K562 (cell line): ENCODE data around the gene CEP44. TPM values are rescaled to one million over a fixed set of nuclear protein-coding genes. Genes with fewer than 3 reads are reported as not detected.

Experiments used
- ATAC-seq: fragments of 200-7000 bp; cut with Tn5 transposase; 3 replicates; pipeline ENCODE4 v1.9.1; 2020; ENCODE audit warnings: moderate library complexity
- BruUV-seq: library from RNA; stranded (reverse); fragments of 400-500 nt; replicated peaks from 2 replicates; lab custom pipeline; 2021; lab: Mats Ljungman, UMichigan
- CTCF ChIA-PET: fragments of 300-600 bp; formaldehyde crosslinking; extraction: SDS; loops from one replicate; lab custom pipeline; 2021; ENCODE audit warnings: low intra/inter-chr PET ratio; lab: Yijun Ruan, JAX
- POLR2A ChIA-PET: fragments of 300-600, 350-650 bp; sonication (Branson Sonifier 250); formaldehyde crosslinking; extraction: SDS; loops from one replicate; lab custom pipeline; 2021; ENCODE audit warnings: antibody characterized with exemption, inconsistent platforms; lab: Yijun Ruan, JAX
- DNase-seq, 4 experiments: peaks; one replicate each; pipeline versions ENCODE4 v3.0.0 to v3.0.0-alpha.2; 2011 to 2018; ENCODE audit warnings: low spot score in 3 of 4, mixed read lengths in 3 of 4; ENCODE audit errors: extremely low read depth in 1 of 4
- FAIRE-seq: peaks from 2 replicates; lab custom pipeline; 2011; peaks lifted over from hg19 to GRCh38; lab: Jason Lieb, UNC
- H2AFZ ChIP-seq: 2 replicates; pipeline ENCODE4 v1.6.0; 2011; ENCODE audit warnings: low read depth, low read length, control low read depth, inconsistent platforms
- H3K27ac ChIP-seq: fragments of 200-600 bp; 3 replicates; pipeline ENCODE4 v1.8.0; 2011; ENCODE audit warnings: low read depth, mild to moderate bottlenecking, control low read depth, inconsistent platforms, low read length, moderate library complexity, mixed read lengths; ENCODE audit errors: extremely low read depth
- H3K27me3 ChIP-seq, 2 experiments: fragments of 300-600 bp in 1 of 2; 2 replicates in 1 of 2; 3 replicates in 1 of 2; pipeline versions ENCODE4 v1.6.0 to v1.8.0; 2011; ENCODE audit warnings: inconsistent platforms in 2 of 2, low read length in 2 of 2, mild to moderate bottlenecking in 1 of 2, mixed read lengths in 1 of 2, moderate library complexity in 1 of 2; ENCODE audit not compliant: control insufficient read depth in 2 of 2, insufficient read depth in 2 of 2
- H3K36me3 ChIP-seq: fragments of 300-600 bp; 3 replicates; pipeline ENCODE4 v1.8.0; 2011; ENCODE audit warnings: mild to moderate bottlenecking, low read length, inconsistent platforms; ENCODE audit not compliant: control insufficient read depth, insufficient read depth
- H3K4me1 ChIP-seq, 2 experiments: fragments of 200-600 bp in 1 of 2; replicated peaks in 1 of 2; 2 replicates in 1 of 2; 3 replicates in 1 of 2; pipeline versions ENCODE4 v1.5.1 to v1.8.0; 2011; ENCODE audit warnings: inconsistent platforms in 2 of 2, low read length in 2 of 2, mild to moderate bottlenecking in 1 of 2, mixed read lengths in 1 of 2, moderate library complexity in 1 of 2; ENCODE audit not compliant: control insufficient read depth in 2 of 2, insufficient read depth in 2 of 2
- H3K4me2 ChIP-seq: 2 replicates; pipeline ENCODE4 v1.6.1; 2011; ENCODE audit warnings: low read length, control low read depth, inconsistent platforms, mixed read lengths; ENCODE audit not compliant: insufficient read depth
- H3K4me3 ChIP-seq: fragments of 200-600 bp; sonication (generic), shearing (Covaris generic); 2 replicates; pipeline ENCODE4 v1.5.1; 2016; ENCODE audit warnings: control low read depth, inconsistent platforms
- H3K79me2 ChIP-seq: fragments of 200-600 bp; 3 replicates; pipeline ENCODE4 v1.8.0; 2011; ENCODE audit warnings: low read length, inconsistent platforms; ENCODE audit not compliant: control insufficient read depth, insufficient read depth
- H3K9ac ChIP-seq, 2 experiments: 2 replicates each; pipeline versions ENCODE4 v1.6.0 to v1.6.1; 2011; ENCODE audit warnings: low read depth in 2 of 2, low read length in 2 of 2, control low read depth in 1 of 2, inconsistent platforms in 1 of 2, mild to moderate bottlenecking in 1 of 2, mixed read lengths in 1 of 2; ENCODE audit not compliant: insufficient read depth in 1 of 2
- H3K9me1 ChIP-seq: one replicate; pipeline ENCODE4 v1.6.0; 2011; ENCODE audit warnings: inconsistent platforms, mild to moderate bottlenecking, low read length, moderate library complexity; ENCODE audit not compliant: control insufficient read depth, insufficient read depth
- H3K9me3 ChIP-seq: replicated peaks from 2 replicates; pipeline ENCODE4 v1.5.1; 2011; ENCODE audit warnings: low read depth, low read length, inconsistent platforms; ENCODE audit not compliant: control insufficient read depth, insufficient read depth
- H4K20me1 ChIP-seq: replicated peaks from 2 replicates; pipeline ENCODE4 v1.6.1; 2011; ENCODE audit warnings: low read length, inconsistent platforms, mixed read lengths; ENCODE audit not compliant: control insufficient read depth, insufficient read depth
- BMI1 ChIP-seq: fragments of 150-350 bp; IDR thresholded peaks from 2 replicates; pipeline ENCODE4 v1.6.1; 2014; ENCODE audit warnings: low read length
- CBX2 ChIP-seq: fragments of 200-600 bp; sonication (generic); IDR thresholded peaks from one replicate; pipeline ENCODE4 v1.6.1; 2012; ENCODE audit warnings: mild to moderate bottlenecking, low read length, inconsistent platforms; ENCODE audit not compliant: insufficient read depth, poor library complexity, severe bottlenecking
- CBX8 ChIP-seq: fragments of 200-600 bp; sonication (generic); IDR thresholded peaks from 2 replicates; pipeline ENCODE4 v1.6.1; 2012; ENCODE audit warnings: borderline replicate concordance, mixed run types, low read depth, mild to moderate bottlenecking, moderate library complexity, mixed read lengths, low read length, control low read depth, inconsistent platforms; ENCODE audit not compliant: poor library complexity, severe bottlenecking; ENCODE audit errors: extremely low read depth
- DEAF1 ChIP-seq: fragments of 450-650 bp; formaldehyde crosslinking; IDR thresholded peaks from 2 replicates; pipeline ENCODE4 v1.4.0; 2020; ENCODE audit warnings: mild to moderate bottlenecking, moderate library complexity
- EP400 ChIP-seq: fragments of 450-650 bp; IDR thresholded peaks from 2 replicates; pipeline ENCODE4 v1.6.1; 2017; ENCODE audit warnings: antibody characterized with exemption, mild to moderate bottlenecking, moderate library complexity
- IRF1 ChIP-seq: sonication (generic); formaldehyde crosslinking; IDR thresholded peaks from 2 replicates; pipeline ENCODE4 v1.8.0; 2022; ENCODE audit warnings: missing genetic modification reagents, mild to moderate bottlenecking, borderline replicate concordance
- PRPF4 ChIP-seq: fragments of 200-400 bp; formaldehyde crosslinking; IDR thresholded peaks from one replicate; pipeline ENCODE4 v1.6.1; 2017; ENCODE audit warnings: low read length, low read depth, mild to moderate bottlenecking; ENCODE audit not compliant: insufficient read depth, poor library complexity, severe bottlenecking
- SIRT6 ChIP-seq: IDR thresholded peaks from one replicate; pipeline ENCODE4 v1.6.1; 2012; ENCODE audit warnings: low read depth, mild to moderate bottlenecking, control low read depth, inconsistent platforms, low read length, moderate library complexity
- ZFX ChIP-seq: sonication (generic); formaldehyde crosslinking; IDR thresholded peaks from 2 replicates; pipeline ENCODE4 v1.8.0; 2022; ENCODE audit warnings: mild to moderate bottlenecking, missing genetic modification reagents, moderate library complexity
- WGBS: fragments of 100-300 bp; shearing (Covaris generic); methylation state at CpG from one replicate; pipeline ENCODE4 v1.1.6; 2016; ENCODE audit warnings: low coverage, mixed read lengths; ENCODE audit not compliant: insufficient coverage; ENCODE audit errors: missing lambda C conversion rate; 5-methylcytosine and 5-hydroxymethylcytosine counted together
- in situ Hi-C: fragments of 300-500 bp; cut with MboI; formaldehyde crosslinking; loops from 4 replicates; pipeline ENCODE4 v1.15.0; 2018; ENCODE audit warnings: inconsistent platforms, mixed read lengths
- intact Hi-C: fragments of 100-400 bp; cut with micrococcal nuclease; formaldehyde crosslinking; loops from 2 replicates; pipeline ENCODE4 v1.14.2; 2022
- polyA plus RNA-seq, 8 experiments: library from polyadenylated mRNA; depleted of rRNA in 4 of 8; stranded (reverse) in 5 of 8; unstranded in 3 of 8; fragments of >200 nt; fragmentation: Nextera tagmentation in 2 of 8; fragmentation: Illumina TruSeq in 1 of 8; extraction: Ambion mirVana in 2 of 8; extraction: Trizol in 1 of 8; gene quantifications; 2 replicates each; pipeline versions ENCODE4 v1.2.1 to v1.2.3, GENCODE V29; 2011 to 2014; ENCODE audit warnings: inconsistent platforms in 1 of 8, missing spikeins in 1 of 8
- total RNA-seq, 7 experiments: library from RNA; depleted of rRNA in 6 of 7; stranded (reverse); fragments of >200 nt in 6 of 7; fragmentation: Illumina TruSeq in 2 of 7; extraction: Trizol in 2 of 7; gene quantifications; 2 replicates each; pipeline versions ENCODE4 v1.2.1 to v1.2.3, GENCODE V29; 2011 to 2021; ENCODE audit warnings: low replicate concordance in 1 of 7
- TF ChIP-seq, protein P1 (sequence below): sonication (generic); formaldehyde crosslinking; IDR thresholded peaks from 2 replicates; pipeline ENCODE4 v1.8.0; 2022; ENCODE audit warnings: mild to moderate bottlenecking, low read depth, missing genetic modification reagents

The CEP44 gene
- total and polyA plus RNA-seq, 9 of the 15 experiments (the other 6 are each of a cell fraction or from before 2014, with no cell fraction given): 19.6 to 45.0 (median 24.4) TPM

DNA sequence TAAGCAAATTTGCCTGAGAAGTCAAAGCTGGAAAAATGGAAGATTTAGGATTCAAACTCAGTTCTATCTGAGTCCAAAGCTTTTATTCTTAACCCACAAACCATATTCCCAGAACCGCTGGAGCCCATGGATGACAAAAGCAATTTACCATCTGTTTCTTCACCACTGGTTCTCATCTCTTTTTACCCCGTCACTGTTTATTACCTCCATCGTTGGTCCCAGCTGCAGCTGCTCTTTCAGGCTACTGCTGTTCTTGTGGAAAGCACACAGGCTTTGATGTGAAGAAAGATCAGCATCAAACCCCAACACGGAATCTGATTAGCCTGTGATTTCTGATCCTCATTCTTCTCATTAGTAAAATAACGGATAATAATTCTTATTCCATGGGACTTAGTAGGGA is 9.8 kb upstream of the CEP44 start:
- Histone ChIP-seq H3K9me3 (no peaks in the 10 kb centered on the region), H3K27me3 (no peaks in the 10 kb centered on the region), H3K9ac (no peak overlapping the region), H3K4me3 (no peak overlapping the region), H3K4me1 (peaks cover 0 to 3% of the 10 kb centered on the region in 2 experiments; a peak in 1 of 5 replicates), H3K79me2 (peaks cover 76% of the 10 kb centered on the region), H2AFZ (no peak overlapping the region), H3K4me2 (no peak overlapping the region), H3K9me1 (no peaks in the 10 kb centered on the region), H4K20me1 (no peaks in the 10 kb centered on the region), H3K27ac (no peak overlapping the region), H3K36me3 (no peaks in the 10 kb centered on the region; the same call in 2 of the 3 replicates)
- TF ChIP-seq CBX8 (no peak), CBX2 (no peak), IRF1 (CRISPR knock-in tag) (no peak), BMI1 (no peak), ZFX (CRISPR knock-in tag) (no peak), SIRT6 (no peak), DEAF1 (CRISPR knock-in tag) (no peak), EP400 (no peak), PRPF4 (no peak)
- TF ChIP-seq, protein P1, sequence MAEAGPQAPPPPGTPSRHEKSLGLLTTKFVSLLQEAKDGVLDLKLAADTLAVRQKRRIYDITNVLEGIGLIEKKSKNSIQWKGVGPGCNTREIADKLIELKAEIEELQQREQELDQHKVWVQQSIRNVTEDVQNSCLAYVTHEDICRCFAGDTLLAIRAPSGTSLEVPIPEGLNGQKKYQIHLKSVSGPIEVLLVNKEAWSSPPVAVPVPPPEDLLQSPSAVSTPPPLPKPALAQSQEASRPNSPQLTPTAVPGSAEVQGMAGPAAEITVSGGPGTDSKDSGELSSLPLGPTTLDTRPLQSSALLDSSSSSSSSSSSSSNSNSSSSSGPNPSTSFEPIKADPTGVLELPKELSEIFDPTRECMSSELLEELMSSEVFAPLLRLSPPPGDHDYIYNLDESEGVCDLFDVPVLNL (CRISPR knock-in tag): no peak
- BruUV-seq: no TSS peak
- POLR2A ChIA-PET: interaction anchor here (0.8 kb wide), 1 partner anchor 10 kb away, joined by 3 read pairs; the partner anchor contains the start of genes CEP44 and FBXO8
- in situ Hi-C loops (no loop called here), intact Hi-C loops (no loop called here)
- WGBS: 78% methylated on average over 5 of the region's 5 CpGs
- DNase-seq (no peak), FAIRE-seq (no peak), ATAC-seq (no peak)
- CTCF ChIA-PET: no interaction called here
